Coronary artery (tissue), 2 donors: ENCODE measurements around the gene USP10.

ENCODE experiments used
- DNase-seq: peaks from one replicate; pipeline ENCODE4 v3.0.0-alpha.2; 2017; ENCODE audit warnings: low spot score
- H3K27ac ChIP-seq, 2 donors: fragments of 200-600 bp; sonication (generic); one replicate each; pipeline ENCODE4 v1.5.1; 2016 to 2019
- H3K4me3 ChIP-seq: fragments of 200-600 bp; sonication (generic); 2 replicates; pipeline ENCODE4 v1.5.1; 2016; ENCODE audit warnings: mild to moderate bottlenecking, moderate library complexity
- TF ChIP-seq, protein P1 (sequence below): fragments of 200-600 bp; sonication (generic); IDR thresholded peaks from one replicate; pipeline ENCODE4 v1.5.1; 2019; ENCODE audit warnings: antibody characterized with exemption

The USP10 gene

DNA sequence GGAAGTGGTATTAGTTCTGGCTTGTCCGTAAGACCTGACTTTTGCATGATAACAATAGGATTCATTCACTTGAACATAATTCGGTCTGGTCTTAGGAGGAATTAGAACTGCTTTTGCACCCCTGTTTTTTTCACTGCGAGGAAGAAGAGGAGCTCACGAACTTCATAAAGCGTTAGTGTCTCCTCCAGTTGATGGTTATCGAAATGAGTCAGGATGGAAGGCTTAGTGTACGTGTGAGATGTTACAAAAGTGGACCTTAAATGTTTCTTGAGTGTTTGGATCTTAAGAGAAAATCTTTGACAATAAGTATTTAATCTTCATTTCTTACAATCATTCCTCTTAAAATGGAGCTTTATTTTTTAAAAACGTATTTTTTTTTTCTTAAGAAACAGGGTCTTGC is 52.8 kb downstream of the USP10 start:
- no peak for DNase-seq
- no peak overlapping the region for H3K27ac ChIP-seq
- no peak overlapping the region for H3K4me3 ChIP-seq
- TF ChIP-seq, protein P1, sequence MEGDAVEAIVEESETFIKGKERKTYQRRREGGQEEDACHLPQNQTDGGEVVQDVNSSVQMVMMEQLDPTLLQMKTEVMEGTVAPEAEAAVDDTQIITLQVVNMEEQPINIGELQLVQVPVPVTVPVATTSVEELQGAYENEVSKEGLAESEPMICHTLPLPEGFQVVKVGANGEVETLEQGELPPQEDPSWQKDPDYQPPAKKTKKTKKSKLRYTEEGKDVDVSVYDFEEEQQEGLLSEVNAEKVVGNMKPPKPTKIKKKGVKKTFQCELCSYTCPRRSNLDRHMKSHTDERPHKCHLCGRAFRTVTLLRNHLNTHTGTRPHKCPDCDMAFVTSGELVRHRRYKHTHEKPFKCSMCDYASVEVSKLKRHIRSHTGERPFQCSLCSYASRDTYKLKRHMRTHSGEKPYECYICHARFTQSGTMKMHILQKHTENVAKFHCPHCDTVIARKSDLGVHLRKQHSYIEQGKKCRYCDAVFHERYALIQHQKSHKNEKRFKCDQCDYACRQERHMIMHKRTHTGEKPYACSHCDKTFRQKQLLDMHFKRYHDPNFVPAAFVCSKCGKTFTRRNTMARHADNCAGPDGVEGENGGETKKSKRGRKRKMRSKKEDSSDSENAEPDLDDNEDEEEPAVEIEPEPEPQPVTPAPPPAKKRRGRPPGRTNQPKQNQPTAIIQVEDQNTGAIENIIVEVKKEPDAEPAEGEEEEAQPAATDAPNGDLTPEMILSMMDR, result no peak

DNA sequence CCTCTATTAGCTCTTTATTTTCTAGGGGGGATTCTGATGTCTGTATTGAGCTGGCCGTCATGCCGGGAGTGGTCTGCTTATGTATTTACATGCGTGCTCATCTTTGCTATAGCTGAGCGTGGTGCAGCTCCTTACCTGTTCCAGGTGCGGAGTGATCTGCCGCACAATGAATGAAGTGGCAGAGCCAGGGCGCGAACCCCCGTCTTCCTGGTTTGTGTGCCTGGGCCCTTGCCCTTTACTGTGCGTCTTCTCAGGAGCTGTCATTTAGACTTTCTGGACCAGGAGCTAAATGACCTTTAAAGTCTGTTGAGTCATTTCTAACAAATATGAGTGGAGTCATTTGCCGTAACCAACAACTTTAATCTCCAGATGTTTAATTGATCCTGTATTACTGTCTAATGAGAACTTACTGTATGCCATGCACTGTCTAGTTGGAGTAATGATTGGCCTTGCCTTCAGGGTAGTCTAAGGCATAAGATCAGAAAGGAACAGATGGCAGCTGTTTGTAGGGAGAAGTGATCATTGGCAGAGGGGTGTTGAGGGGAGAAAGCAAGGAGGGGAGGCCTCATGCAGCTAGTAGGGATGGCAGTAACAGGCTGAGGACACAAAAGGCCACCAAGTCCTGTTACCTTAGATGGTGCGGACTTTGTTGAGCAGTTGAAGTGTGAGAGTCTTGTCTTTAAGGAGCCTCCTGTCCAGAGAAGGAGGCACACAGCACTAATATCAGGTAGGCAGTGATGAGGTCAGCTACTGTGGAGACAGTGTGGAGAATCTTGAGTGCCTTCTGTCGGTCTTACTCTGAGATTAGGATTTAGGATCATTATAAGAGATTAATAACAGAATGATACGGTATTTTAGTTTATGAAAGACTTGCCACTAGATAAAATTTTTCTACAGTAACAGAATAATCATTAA is 53.9 kb downstream of the USP10 start:
- H3K27ac ChIP-seq, result no peak overlapping the region
- TF ChIP-seq, protein P1, result no peak

DNA sequence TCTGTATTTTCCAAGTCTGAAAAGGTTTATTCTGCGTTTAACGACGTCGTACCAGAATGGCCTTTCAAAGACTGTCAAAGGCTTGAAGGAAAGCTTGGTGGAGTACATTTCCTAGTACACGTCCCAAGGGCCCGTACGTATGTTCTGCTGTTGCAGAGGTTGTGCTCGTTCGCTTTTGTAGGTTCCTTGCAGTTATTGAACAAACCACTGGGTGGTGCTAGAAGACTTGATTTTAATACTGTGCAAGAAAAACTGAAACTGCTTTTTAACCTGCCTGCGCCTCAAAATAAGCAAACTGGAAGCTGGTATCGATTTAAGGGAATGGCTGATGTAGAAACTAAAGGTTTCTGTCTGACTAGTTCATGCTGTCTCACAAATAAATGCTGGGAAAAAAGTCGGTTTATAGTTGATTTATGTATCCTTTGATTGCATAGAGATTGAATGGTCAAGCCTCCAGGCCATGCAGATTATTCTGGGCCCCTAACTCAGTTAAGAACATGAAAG is 54.6 kb downstream of the USP10 start:
- no peak overlapping the region for H3K4me3 ChIP-seq
- TF ChIP-seq, protein P1, result peak; percentile 56
- no peak for DNase-seq
- no peak overlapping the region for H3K27ac ChIP-seq

More for the DNA sequence above, 53.9 kb downstream of the USP10 start:
- no peak for DNase-seq
- no peak overlapping the region for H3K4me3 ChIP-seq

DNA sequence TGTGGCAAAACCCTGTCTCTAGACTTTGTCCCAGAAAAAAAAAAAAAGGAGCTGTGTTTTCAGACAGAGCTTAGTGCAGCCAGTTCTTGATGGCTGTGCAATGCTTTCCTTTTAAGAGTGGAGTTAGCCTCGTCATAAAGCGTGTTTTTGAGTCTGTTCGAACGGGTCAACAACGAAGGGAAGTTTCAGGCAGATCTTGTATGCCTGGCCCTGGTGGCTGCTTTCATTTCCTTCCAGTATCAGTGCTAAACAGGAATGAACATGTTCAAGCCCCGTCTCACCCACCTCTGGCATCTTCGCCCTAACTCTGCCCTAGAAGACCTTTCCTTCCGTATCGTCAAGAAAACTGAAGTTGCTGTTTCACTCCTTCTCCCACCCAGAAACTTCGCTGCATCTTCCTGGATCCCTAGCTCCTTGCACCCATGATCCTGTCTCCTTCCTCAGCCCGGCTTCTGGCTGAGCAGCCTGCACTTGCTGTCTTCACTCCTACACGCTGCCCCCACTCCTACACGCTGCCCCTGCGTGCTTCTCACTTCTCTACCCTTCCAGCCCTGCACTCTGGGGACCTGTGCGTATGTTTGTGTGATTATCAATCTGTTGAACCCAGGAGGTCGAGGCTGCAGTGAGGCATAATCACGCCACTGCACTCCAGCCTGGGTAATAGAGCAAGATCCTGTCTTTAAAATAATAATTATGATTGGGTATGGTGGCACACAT is 55.3 kb downstream of the USP10 start:
- no peak for DNase-seq

DNA sequence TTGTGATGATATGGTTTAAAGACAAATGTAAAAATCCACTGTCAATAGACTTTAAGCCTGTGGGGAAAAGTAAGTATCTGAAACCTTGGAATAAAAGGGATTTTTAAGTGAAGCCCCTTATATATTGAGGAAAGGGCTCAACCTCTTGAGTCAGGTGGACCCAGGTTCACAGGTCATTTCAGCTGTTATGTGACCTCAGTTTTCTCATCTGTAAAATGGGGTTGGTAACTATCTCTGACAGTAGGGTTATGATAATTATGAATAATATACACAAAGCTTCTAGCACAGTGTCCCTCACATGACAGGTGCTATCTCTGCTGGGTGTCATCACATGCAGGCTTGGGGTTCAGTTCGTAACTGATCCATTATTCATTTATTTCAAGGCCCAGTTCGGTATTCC is 57.0 kb downstream of the USP10 start:
- TF ChIP-seq, protein P1, result no peak
- H3K27ac ChIP-seq, result no peak overlapping the region
- no peak overlapping the region for H3K4me3 ChIP-seq
- no peak for DNase-seq

More for the DNA sequence above, 55.3 kb downstream of the USP10 start:
- Histone ChIP-seq H3K27ac (no peak overlapping the region), H3K4me3 (no peak overlapping the region)
- TF ChIP-seq, protein P1, result no peak

DNA sequence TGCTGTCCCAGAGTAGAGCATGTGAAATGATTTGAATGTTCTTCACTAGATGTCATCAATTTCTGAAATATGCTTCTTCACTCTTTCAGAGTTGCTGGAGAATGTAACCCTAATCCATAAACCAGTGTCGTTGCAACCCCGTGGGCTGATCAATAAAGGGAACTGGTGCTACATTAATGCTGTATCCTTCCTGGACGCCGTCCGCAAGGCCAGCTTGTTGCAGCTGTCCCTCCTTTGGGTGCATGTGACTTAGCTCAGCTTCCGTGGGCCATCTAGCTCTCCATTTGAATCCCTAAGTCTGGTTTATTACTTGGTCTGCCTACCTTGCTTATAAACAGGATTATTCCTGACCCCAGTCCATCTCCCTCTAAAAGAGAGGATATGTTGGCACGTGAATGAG is 58.8 kb downstream of the USP10 start:
- TF ChIP-seq, protein P1, result no peak
- H3K27ac ChIP-seq, result no peak overlapping the region
- DNase-seq, result no peak
- no peak overlapping the region for H3K4me3 ChIP-seq
